H9 (cell line): Measurements from ENCODE around the gene PPM1H. TPM values are rescaled to one million over a fixed set of nuclear protein-coding genes. Genes with fewer than 3 reads are reported as not detected.

Source experiments
- DNase-seq: peaks from one replicate; pipeline ENCODE4 v3.0.0-alpha.2; 2017
- H2AFZ ChIP-seq: one replicate; pipeline ENCODE4 v1.6.1; 2013; ENCODE audit warnings: mild to moderate bottlenecking, low read length, control low read depth, moderate library complexity
- H2AK5ac ChIP-seq: 2 replicates; pipeline ENCODE4 v1.6.1; 2013; ENCODE audit warnings: low read length, control low read depth, mixed read lengths; ENCODE audit not compliant: insufficient read length
- H2BK120ac ChIP-seq: one replicate; pipeline ENCODE4 v1.6.1; 2013; ENCODE audit warnings: low read depth, mild to moderate bottlenecking, low read length, control low read depth, inconsistent platforms; ENCODE audit not compliant: poor library complexity, severe bottlenecking
- H2BK12ac ChIP-seq: 2 replicates; pipeline ENCODE4 v1.6.1; 2013; ENCODE audit warnings: low read length, control low read depth, mixed read lengths, low read depth; ENCODE audit not compliant: insufficient read length
- H2BK15ac ChIP-seq: 2 replicates; pipeline ENCODE4 v1.6.1; 2013; ENCODE audit warnings: low read depth, low read length, control low read depth
- H2BK20ac ChIP-seq: one replicate; pipeline ENCODE4 v1.6.1; 2013; ENCODE audit warnings: low read depth, mild to moderate bottlenecking, low read length, control low read depth, inconsistent platforms; ENCODE audit not compliant: poor library complexity, severe bottlenecking
- H2BK5ac ChIP-seq: 2 replicates; pipeline ENCODE4 v1.6.1; 2013; ENCODE audit warnings: low read length, control low read depth, mixed read lengths; ENCODE audit not compliant: insufficient read length
- H3K14ac ChIP-seq: 2 replicates; pipeline ENCODE4 v1.6.1; 2013; ENCODE audit warnings: low read length, control low read depth; ENCODE audit not compliant: insufficient read depth
- H3K18ac ChIP-seq: 2 replicates; pipeline ENCODE4 v1.6.1; 2013; ENCODE audit warnings: low read depth, mild to moderate bottlenecking, mixed read lengths, low read length, control low read depth; ENCODE audit not compliant: insufficient read length
- H3K23ac ChIP-seq: 2 replicates; pipeline ENCODE4 v1.6.1; 2013; ENCODE audit warnings: low read length, control low read depth, mixed read lengths, low read depth; ENCODE audit not compliant: insufficient read length
- H3K23me2 ChIP-seq: 2 replicates; pipeline ENCODE4 v1.6.1; 2013; ENCODE audit warnings: low read depth, mild to moderate bottlenecking, mixed read lengths, low read length, control low read depth; ENCODE audit not compliant: insufficient read length, poor library complexity, severe bottlenecking
- H3K27ac ChIP-seq: 2 replicates; pipeline ENCODE4 v1.5.1; 2013; ENCODE audit warnings: low read length, control low read depth, mixed read lengths, low read depth; ENCODE audit not compliant: insufficient read length
- H3K27me3 ChIP-seq: 2 replicates; pipeline ENCODE4 v1.6.1; 2013; ENCODE audit warnings: low read length, control low read depth, inconsistent platforms; ENCODE audit not compliant: insufficient read depth
- H3K4ac ChIP-seq: 2 replicates; pipeline ENCODE4 v1.6.1; 2013; ENCODE audit warnings: low read depth, mild to moderate bottlenecking, control low read depth, inconsistent platforms, low read length, moderate library complexity
- H3K4me1 ChIP-seq: 2 replicates; pipeline ENCODE4 v1.6.1; 2013; ENCODE audit warnings: low read length, control low read depth, inconsistent platforms; ENCODE audit not compliant: insufficient read depth
- H3K4me2 ChIP-seq: 2 replicates; pipeline ENCODE4 v1.6.1; 2013; ENCODE audit warnings: low read length, control low read depth, mixed read lengths; ENCODE audit not compliant: insufficient read length, insufficient read depth
- H3K56ac ChIP-seq: 2 replicates; pipeline ENCODE4 v1.6.1; 2013; ENCODE audit warnings: low read depth, mild to moderate bottlenecking, mixed read lengths, low read length, control low read depth; ENCODE audit not compliant: insufficient read length
- H3K79me1 ChIP-seq: 2 replicates; pipeline ENCODE4 v1.6.1; 2013; ENCODE audit warnings: low read depth, mild to moderate bottlenecking, moderate library complexity, low read length, control low read depth, inconsistent platforms; ENCODE audit not compliant: insufficient read depth, poor library complexity, severe bottlenecking
- H3K79me2 ChIP-seq: 2 replicates; pipeline ENCODE4 v1.6.1; 2013; ENCODE audit warnings: low read length, control low read depth, inconsistent platforms; ENCODE audit not compliant: insufficient read depth
- H3K9ac ChIP-seq: 2 replicates; pipeline ENCODE4 v1.6.1; 2013; ENCODE audit warnings: low read length, control low read depth, mixed read lengths; ENCODE audit not compliant: insufficient read length; ENCODE audit errors: extremely low read depth
- H3K9me3 ChIP-seq: one replicate; pipeline ENCODE4 v1.6.1; 2013; ENCODE audit warnings: low read depth, low read length, inconsistent platforms; ENCODE audit not compliant: control insufficient read depth
- H3T11ph ChIP-seq: one replicate; pipeline ENCODE4 v1.6.1; 2013; ENCODE audit warnings: mild to moderate bottlenecking, low read length, control low read depth, inconsistent platforms
- H4K20me1 ChIP-seq: one replicate; pipeline ENCODE4 v1.6.1; 2013; ENCODE audit not compliant: control insufficient read depth, insufficient read length, insufficient read depth
- H4K5ac ChIP-seq: 2 replicates; pipeline ENCODE4 v1.6.1; 2013; ENCODE audit warnings: low read depth, mild to moderate bottlenecking, mixed read lengths, low read length, control low read depth; ENCODE audit not compliant: insufficient read length
- H4K8ac ChIP-seq: replicated peaks from 2 replicates; pipeline ENCODE4 v1.6.1; 2013; ENCODE audit warnings: low read length, control low read depth, mixed read lengths, low read depth; ENCODE audit not compliant: insufficient read length
- H4K91ac ChIP-seq: 2 replicates; pipeline ENCODE4 v1.6.1; 2013; ENCODE audit warnings: low read depth, mild to moderate bottlenecking, moderate library complexity, mixed read lengths, low read length, control low read depth; ENCODE audit not compliant: insufficient read length
- H3K27ac Mint-ChIP-seq, 3 experiments: 2 replicates in 2 of 3; 3 replicates in 1 of 3; pipeline ENCODE4 v1.8.0; 2020 to 2021; ENCODE audit warnings: mixed read lengths in 3 of 3, mild to moderate bottlenecking in 1 of 3, moderate library complexity in 1 of 3
- H3K27me3 Mint-ChIP-seq: 2 replicates; pipeline ENCODE4 v1.8.0; 2021; ENCODE audit warnings: low read depth, mild to moderate bottlenecking, moderate library complexity, mixed read lengths
- H3K36me3 Mint-ChIP-seq, 3 experiments: 2 replicates in 2 of 3; 3 replicates in 1 of 3; pipeline ENCODE4 v1.8.0; 2020 to 2021; ENCODE audit warnings: low read depth in 3 of 3, mixed read lengths in 3 of 3; ENCODE audit not compliant: insufficient read depth in 1 of 3
- H3K4me1 Mint-ChIP-seq, 2 experiments: 2 replicates each; pipeline ENCODE4 v1.8.0; 2020; ENCODE audit warnings: mixed read lengths in 2 of 2
- H3K4me3 Mint-ChIP-seq, 2 experiments: 2 replicates in 1 of 2; 3 replicates in 1 of 2; pipeline ENCODE4 v1.8.0; 2020 to 2021; ENCODE audit warnings: mild to moderate bottlenecking in 2 of 2, mixed read lengths in 2 of 2, moderate library complexity in 1 of 2
- H3K9me3 Mint-ChIP-seq, 2 experiments: 2 replicates in 1 of 2; 3 replicates in 1 of 2; pipeline ENCODE4 v1.8.0; 2020; ENCODE audit warnings: mild to moderate bottlenecking in 2 of 2, mixed read lengths in 2 of 2, moderate library complexity in 1 of 2
- WGBS: extraction: QIAGEN DNeasy Blood & Tissue Kit; methylation state at CpG from one replicate; pipeline ENCODE4 v1.1.7; 2013; ENCODE audit warnings: missing lambda C conversion rate, low lambda C conversion rate, mixed read lengths; ENCODE audit not compliant: insufficient read length; ENCODE audit errors: extremely low coverage; 5-methylcytosine and 5-hydroxymethylcytosine counted together
- total RNA-seq: library from RNA; stranded (reverse); gene quantifications from 2 replicates; pipeline ENCODE4 v1.2.1, GENCODE V29; 2021
- TF ChIP-seq, protein P1 (sequence below): fragments of 200-600 bp; sonication (generic); conservative IDR thresholded peaks from 3 replicates; pipeline ENCODE4 v1.8.0; 2021; ENCODE audit warnings: antibody characterized with exemption, mild to moderate bottlenecking

Gene PPM1H
- total RNA-seq, 1 experiment from 2014 or later, result 22.1 TPM

DNA sequence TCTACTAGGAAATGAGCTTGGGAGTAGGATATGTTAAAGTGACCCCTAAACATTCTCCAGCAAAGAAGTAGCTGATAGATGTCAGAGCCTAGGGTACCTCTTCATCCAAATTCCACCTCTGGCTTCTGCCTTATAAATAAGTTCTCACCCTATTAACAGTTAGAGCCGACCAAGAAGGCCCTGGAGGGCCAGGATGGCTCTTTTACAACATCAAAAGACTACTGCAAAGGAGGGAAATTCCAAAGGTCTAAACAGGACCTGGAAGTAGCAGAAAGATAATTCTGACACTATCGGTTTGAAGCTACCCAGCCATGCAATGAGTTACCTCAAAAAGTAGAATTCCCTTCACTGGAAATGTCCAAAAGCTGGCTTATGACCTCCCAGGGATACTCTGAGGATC lies 90.0 kb downstream of the PPM1H start:
- TF ChIP-seq, protein P1, sequence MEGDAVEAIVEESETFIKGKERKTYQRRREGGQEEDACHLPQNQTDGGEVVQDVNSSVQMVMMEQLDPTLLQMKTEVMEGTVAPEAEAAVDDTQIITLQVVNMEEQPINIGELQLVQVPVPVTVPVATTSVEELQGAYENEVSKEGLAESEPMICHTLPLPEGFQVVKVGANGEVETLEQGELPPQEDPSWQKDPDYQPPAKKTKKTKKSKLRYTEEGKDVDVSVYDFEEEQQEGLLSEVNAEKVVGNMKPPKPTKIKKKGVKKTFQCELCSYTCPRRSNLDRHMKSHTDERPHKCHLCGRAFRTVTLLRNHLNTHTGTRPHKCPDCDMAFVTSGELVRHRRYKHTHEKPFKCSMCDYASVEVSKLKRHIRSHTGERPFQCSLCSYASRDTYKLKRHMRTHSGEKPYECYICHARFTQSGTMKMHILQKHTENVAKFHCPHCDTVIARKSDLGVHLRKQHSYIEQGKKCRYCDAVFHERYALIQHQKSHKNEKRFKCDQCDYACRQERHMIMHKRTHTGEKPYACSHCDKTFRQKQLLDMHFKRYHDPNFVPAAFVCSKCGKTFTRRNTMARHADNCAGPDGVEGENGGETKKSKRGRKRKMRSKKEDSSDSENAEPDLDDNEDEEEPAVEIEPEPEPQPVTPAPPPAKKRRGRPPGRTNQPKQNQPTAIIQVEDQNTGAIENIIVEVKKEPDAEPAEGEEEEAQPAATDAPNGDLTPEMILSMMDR, result no peak
- no peaks in the 10 kb centered on the region for H4K20me1 ChIP-seq
- H3K23me2 ChIP-seq, result no peaks in the 10 kb centered on the region
- no peak overlapping the region for H3K23ac ChIP-seq
- no peak overlapping the region for H4K5ac ChIP-seq
- Mint-ChIP-seq H3K27me3 (no peaks in the 10 kb centered on the region), H3K4me3 (no peak overlapping the region), H3K4me1 (peaks cover 45 to 46% of the 10 kb centered on the region in 2 experiments), H3K27ac (peak overlapping the region in 1 of 3 experiments; percentile 49; a peak in 1 of 7 replicates), H3K36me3 (peaks cover 9 to 14% (median 10%) of the 10 kb centered on the region in 3 experiments; a peak in 6 of 7 replicates), H3K9me3 (peaks cover 4% of the 10 kb centered on the region in 2 experiments; a peak in 3 of 5 replicates)
- H2AFZ ChIP-seq, result no peak overlapping the region
- H3K14ac ChIP-seq, result no peak overlapping the region
- no peaks in the 10 kb centered on the region for H3K9me3 ChIP-seq
- no peak overlapping the region for H3K18ac ChIP-seq
- H2BK120ac ChIP-seq, result no peak overlapping the region
- no peak overlapping the region for H3K56ac ChIP-seq
- H3K4ac ChIP-seq, result no peak overlapping the region
- H3K27me3 ChIP-seq, result no peaks in the 10 kb centered on the region
- H3K4me1 ChIP-seq, result peaks cover 5% of the 10 kb centered on the region; the same call in 1 of the 2 replicates
- no peak overlapping the region for H4K91ac ChIP-seq
- no peak for DNase-seq
- peaks cover under 1% of the 10 kb centered on the region for H3K79me1 ChIP-seq
- H2BK15ac ChIP-seq, result no peak overlapping the region
- H2BK12ac ChIP-seq, result no peak overlapping the region
- no CpG with 5 or more reads among the region's 2 CpGs for WGBS
- H3K4me2 ChIP-seq, result no peak overlapping the region
- H3K27ac ChIP-seq, result no peak overlapping the region
- H3K9ac ChIP-seq, result no peak overlapping the region
- H3T11ph ChIP-seq, result no peak overlapping the region
- no peak overlapping the region for H2BK5ac ChIP-seq
- no peak overlapping the region for H4K8ac ChIP-seq
- no peak overlapping the region for H2BK20ac ChIP-seq
- peaks cover 2% of the 10 kb centered on the region; the same call in 1 of the 2 replicates for H3K79me2 ChIP-seq
- no peak overlapping the region for H2AK5ac ChIP-seq
